NAMALWA (cell line): Measurements from ENCODE around the gene TEX22.

ENCODE experiments used
- DNase-seq: peaks from one replicate; pipeline ENCODE4 v3.0.0-alpha.2; 2015; ENCODE audit warnings: low spot score

The TEX22 gene

GRCh38 chr14:105439710-105440553, 41.6 kb downstream of the TEX22 start:
- no peak for DNase-seq

GRCh38 chr14:105440554-105440900, 42.2 kb downstream of the TEX22 start:
- no peak for DNase-seq

- no peak for DNase-seq
Measured at GRCh38 chr14:105440992-105441391, 42.7 kb downstream of the TEX22 start.

- no peak for DNase-seq
Measured at GRCh38 chr14:105442125-105442524, 43.8 kb downstream of the TEX22 start.

- no peak for DNase-seq
Measured at GRCh38 chr14:105442834-105443233, 44.5 kb downstream of the TEX22 start.

- no peak for DNase-seq
Measured at GRCh38 chr14:105444859-105445258, 46.5 kb downstream of the TEX22 start.

GRCh38 chr14:105445290-105445689, 47.0 kb downstream of the TEX22 start:
- no peak for DNase-seq

GRCh38 chr14:105445901-105446845, 47.8 kb downstream of the TEX22 start:
- DNase-seq: no peak

GRCh38 chr14:105446971-105447370, 48.6 kb downstream of the TEX22 start:
- no peak for DNase-seq

GRCh38 chr14:105447651-105448640, 49.6 kb downstream of the TEX22 start:
- no peak for DNase-seq

GRCh38 chr14:105448706-105449111, 50.4 kb downstream of the TEX22 start:
- peak; percentile 62 for DNase-seq

- no peak for DNase-seq
Measured at GRCh38 chr14:105449276-105450122, 51.2 kb downstream of the TEX22 start.

- no peak for DNase-seq
Measured at GRCh38 chr14:105450123-105450505, 51.8 kb downstream of the TEX22 start.

GRCh38 chr14:105450864-105451720, 52.8 kb downstream of the TEX22 start:
- DNase-seq: no peak

GRCh38 chr14:105452963-105453362, 54.6 kb downstream of the TEX22 start:
- no peak for DNase-seq

- DNase-seq: no peak
Measured at GRCh38 chr14:105453847-105454246, 55.5 kb downstream of the TEX22 start.

GRCh38 chr14:105455086-105455640, 56.8 kb downstream of the TEX22 start:
- DNase-seq: no peak

GRCh38 chr14:105455766-105456660, 57.7 kb downstream of the TEX22 start:
- no peak for DNase-seq
